HG02943 (cell line): ENCODE results near the gene TMEFF1.

Source experiments
- ATAC-seq: cut with Tn5 transposase; IDR thresholded peaks from one replicate; pipeline ENCODE4 v1.9.1; 2021; ENCODE audit warnings: mild to moderate bottlenecking, low read depth, moderate library complexity; ENCODE audit not compliant: unreplicated experiment

TMEFF1 gene

GRCh38 chr9:100445903-100446549, 26.9 kb upstream of the TMEFF1 start:
- no peak for ATAC-seq

- ATAC-seq = no peak
Measured at GRCh38 chr9:100447041-100447440, 25.9 kb upstream of the TMEFF1 start.

- no peak for ATAC-seq
Measured at GRCh38 chr9:100448266-100448665, 24.7 kb upstream of the TMEFF1 start.

- ATAC-seq = no peak
Measured at GRCh38 chr9:100449420-100449819, 23.5 kb upstream of the TMEFF1 start.

- ATAC-seq = no peak
Measured at GRCh38 chr9:100452894-100453293, 20.1 kb upstream of the TMEFF1 start.

GRCh38 chr9:100455470-100455869, 17.5 kb upstream of the TMEFF1 start:
- ATAC-seq = no peak

GRCh38 chr9:100457517-100457916, 15.4 kb upstream of the TMEFF1 start:
- no peak for ATAC-seq

DNA sequence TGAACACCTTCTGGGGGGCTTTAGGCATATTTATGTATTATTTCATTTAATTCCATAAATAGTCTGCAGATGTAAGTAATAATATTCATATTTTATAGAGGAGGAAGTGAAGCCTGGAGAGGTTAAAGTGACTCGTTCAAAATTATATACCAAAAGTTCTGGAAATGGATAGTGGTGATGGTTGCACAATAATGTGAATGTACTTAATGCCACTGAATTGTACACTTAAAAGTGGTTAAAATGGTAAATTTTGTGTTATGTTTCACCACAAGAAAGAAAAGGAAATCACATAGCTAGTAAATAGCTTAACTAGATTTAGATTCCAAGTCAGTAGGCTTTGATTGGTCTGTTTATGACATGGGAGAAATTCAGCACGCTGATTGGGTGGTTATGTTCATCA, 13.0 kb upstream of the TMEFF1 start:
- ATAC-seq = no peak

- no peak for ATAC-seq
Measured at GRCh38 chr9:100465274-100465673, 7.7 kb upstream of the TMEFF1 start.

- no peak for ATAC-seq
Measured at GRCh38 chr9:100465761-100466160, 7.2 kb upstream of the TMEFF1 start.

- ATAC-seq = no peak
Measured at GRCh38 chr9:100466171-100466828, 6.6 kb upstream of the TMEFF1 start.

GRCh38 chr9:100466829-100467221, 6.1 kb upstream of the TMEFF1 start:
- ATAC-seq = no peak

DNA sequence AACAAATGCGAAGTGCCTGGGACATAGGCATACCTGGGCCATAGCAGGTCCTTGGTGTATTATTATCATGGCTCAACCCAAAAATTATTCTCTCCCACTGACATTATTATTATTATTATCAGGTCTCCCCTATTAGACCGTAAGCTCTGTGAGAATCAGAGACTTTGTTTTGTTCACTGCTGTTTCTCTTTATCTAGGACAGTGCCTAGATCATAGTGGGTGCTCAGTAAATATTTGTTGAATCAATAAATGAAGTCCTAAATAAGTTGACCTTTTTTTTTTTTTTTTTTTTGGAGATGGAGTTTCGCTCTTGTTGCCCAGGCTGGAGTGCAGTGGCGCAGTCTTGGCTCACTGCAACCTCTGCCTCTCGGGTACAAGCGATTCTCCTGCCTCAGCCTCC, 4.9 kb upstream of the TMEFF1 start:
- no peak for ATAC-seq

GRCh38 chr9:100472268-100472667, 681 bp upstream of the TMEFF1 start:
- ATAC-seq = no peak

DNA sequence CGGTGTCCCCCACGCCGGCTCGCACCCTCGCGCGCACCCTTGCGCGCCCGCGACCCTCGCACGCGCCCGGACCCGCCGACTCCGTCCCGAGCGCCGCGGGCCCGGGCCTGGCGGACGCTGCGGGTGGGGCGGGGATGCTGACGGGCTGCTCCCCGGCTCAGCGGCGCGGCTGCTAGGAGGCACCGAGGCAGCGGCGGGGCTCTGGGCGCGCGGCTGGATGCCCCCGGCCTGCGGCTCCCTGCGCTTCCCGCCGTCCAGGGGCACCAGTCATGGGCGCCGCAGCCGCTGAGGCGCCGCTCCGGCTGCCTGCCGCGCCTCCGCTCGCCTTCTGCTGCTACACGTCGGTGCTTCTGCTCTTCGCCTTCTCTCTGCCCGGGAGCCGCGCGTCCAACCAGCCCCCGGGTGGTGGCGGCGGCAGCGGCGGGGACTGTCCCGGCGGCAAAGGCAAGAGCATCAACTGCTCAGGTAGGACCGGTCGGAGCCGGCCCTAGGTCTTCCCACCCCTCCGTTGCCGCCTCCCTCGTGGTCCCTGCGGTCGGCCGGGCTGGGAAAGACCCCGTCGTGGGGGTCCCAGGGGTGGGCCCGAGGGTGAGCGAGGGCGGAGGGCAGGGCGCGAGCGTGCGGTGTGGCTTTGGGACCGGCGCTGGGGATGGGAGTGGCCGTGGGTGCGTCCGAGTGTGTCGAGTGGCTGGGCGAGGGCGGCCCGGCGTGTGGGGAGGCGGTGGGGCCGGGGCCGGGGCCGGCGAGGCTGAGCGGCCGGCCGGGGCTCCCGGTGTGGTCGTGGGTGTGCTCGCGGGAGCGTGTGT, 530 bp downstream of the TMEFF1 start:
- no peak for ATAC-seq

DNA sequence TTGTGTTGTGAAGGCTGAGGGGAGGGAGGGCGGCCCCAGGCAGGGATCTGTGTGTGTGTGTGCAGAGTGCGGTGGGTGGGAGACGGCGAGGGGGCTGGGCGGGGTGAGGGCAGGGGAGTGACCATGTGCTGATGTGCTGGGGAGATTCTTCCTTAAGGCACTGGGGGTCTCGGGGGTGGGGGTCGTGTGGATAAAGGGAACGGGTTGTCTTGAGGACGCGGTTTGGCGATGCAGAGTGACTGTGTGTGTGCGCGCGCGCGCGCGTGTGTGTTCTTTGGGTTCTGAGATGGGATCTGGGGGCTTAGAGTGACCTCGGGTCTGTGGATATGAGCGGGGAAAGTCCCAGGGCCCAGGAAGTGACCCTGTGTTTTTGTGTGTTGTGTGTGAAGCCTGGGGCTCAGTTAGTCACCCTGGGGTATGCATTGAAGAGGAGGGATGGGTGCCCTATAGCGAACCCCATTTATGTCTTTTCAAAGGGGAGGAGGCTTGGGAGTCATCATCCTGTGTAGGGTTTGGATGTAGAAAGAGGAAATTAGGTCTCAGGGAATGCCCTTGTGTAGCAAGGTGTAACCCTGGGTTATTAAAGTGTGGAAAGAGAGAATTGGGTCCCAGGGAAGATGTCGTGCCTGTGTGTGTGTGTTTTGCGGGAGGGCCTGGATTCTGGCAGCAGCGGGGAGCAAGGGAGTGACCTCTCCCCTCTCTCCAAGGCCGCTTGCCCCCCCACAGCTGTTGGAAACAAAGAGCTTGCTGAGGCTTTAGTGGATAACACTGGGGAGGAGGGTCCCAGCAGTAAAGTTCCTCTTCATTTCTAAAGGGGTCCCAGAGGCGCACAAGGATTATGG, 1.4 kb downstream of the TMEFF1 start:
- no peak for ATAC-seq

- no peak for ATAC-seq
Measured at GRCh38 chr9:100474924-100475276, 2.0 kb downstream of the TMEFF1 start.

DNA sequence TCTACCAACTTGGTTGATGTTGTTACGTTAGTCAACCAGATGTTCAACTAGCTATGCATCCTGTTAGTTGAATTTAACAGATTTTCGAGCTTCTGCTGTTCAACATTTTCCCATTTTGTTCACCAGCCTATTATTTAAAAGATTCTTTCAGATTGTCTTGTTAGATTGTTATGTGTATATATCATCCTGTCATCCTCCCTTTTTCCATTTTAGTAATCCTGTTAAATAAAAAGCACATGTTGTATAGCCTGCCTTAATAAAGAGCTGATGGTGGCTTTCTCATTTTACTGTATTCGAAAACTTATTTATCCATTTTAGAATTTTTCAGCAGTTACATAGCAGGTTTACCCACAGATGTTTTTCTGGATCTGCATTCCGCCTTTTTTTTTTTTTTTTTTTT, 4.3 kb downstream of the TMEFF1 start:
- no peak for ATAC-seq

- no peak for ATAC-seq
Measured at GRCh38 chr9:100478192-100478591, 5.2 kb downstream of the TMEFF1 start.

DNA sequence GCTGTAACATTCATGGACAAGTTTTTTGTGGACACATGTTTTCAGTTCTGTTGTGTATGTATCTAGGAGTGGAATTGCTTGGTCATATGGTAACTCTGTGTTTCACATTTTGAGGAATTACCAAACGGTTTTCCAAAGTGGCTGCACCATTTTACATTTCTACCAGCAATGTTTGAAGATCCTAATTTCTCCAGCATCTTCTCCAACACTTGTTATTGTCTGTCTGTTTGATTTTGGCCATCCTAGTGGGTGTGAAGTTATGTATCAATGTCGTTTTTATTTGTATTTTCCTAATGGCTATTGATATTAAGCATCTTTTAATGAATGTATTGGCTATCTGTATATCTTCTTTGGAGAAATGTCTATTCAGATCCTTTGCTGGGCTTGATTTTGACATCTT, 6.9 kb downstream of the TMEFF1 start:
- no peak for ATAC-seq

- ATAC-seq = no peak
Measured at GRCh38 chr9:100485196-100485595, 12.2 kb downstream of the TMEFF1 start.
